ENCODE results near the gene MT1M.
A peak's percentile ranks its signal among the peaks of the same experiment; 100 is the strongest.
"Not testable (repeated sequence)": the region's sequence is repeated elsewhere in the genome, so short reads cannot be mapped to it uniquely, and the experiment has no call there.

The MT1M gene

DNA sequence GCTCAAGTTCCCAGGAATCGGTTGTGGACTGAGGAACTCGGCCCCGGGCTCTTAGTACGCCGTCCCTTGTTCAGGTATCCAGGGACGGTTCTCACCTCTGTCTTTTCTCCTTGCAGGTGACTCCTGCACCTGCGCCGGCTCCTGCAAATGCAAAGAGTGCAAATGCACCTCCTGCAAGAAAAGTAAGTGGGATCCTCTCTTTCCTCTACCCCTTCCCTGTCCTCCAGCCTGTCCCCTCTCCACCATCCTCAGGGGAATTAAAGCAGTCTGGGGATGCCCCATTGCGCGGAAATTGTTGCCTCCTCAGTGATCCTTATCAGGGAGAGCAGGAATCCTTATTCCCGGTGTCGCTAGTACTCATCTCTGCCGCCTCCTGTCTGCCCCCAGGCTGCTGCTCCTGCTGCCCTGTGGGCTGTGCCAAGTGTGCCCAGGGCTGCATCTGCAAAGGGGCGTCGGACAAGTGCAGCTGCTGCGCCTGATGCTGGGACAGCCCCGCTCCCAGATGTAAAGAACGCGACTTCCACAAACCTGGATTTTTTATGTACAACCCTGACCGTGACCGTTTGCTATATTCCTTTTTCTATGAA lies 23.5 kb upstream of the MT1M start:
- DNase-seq: no peak

- DNase-seq: peak; percentile 89
Observed at GRCh38 chr16:56609463-56609921, 23.0 kb upstream of the MT1M start.

DNA sequence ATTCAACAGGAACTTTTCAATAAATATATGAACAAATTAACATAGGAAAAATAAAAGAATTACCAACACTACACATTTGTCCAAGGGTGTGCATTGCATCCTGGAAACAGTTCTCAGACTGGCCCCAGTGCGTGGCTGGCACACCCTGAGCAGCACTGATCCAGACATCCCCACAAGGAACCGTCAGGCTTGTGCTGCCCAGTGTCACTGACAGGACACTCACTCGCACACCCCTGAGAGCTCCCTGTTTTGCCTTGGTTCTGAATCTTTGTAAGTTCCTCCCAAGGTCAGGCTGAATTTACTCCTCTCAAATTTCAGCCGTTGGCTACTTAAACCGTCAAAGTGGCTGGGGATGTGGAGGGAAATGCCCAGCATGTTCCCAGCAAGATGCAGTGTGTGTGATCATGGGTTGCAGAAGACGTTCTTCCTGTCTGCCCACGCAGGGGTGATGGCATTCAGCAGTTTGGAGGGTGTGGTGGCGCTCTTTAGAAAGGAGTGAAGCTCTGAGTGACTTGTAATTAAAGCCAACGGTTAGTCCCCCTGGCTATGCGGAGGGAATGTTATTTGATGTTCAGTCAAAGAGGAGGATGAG lies 22.3 kb upstream of the MT1M start:
- peak; percentile 63 for DNase-seq

- DNase-seq: peak; percentile 23
Observed at GRCh38 chr16:56610609-56611111, 21.8 kb upstream of the MT1M start.

- no peak for DNase-seq
Observed at GRCh38 chr16:56611281-56611833, 21.1 kb upstream of the MT1M start.

GRCh38 chr16:56613706-56614105 lies 18.8 kb upstream of the MT1M start:
- DNase-seq: no peak

DNA sequence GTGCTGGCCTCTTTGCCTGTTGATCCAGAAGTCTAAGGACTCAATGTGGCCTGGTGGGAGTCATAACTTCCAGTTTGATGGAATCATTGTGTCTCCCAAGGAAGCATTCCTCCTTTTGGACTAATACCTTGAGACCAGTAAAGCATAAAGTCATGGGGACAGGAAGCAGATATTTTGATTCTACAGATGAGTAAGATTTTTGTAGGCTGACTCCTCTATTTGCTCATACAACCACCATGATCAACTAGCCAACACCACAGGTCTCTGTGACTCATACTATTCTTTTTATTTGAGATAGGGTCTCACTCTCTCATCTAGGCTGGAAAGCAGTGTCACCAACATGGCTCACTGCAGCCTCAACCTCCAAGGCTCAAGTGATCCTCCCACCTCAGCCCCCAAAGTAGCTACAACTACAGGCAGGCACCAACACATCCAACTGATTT lies 17.9 kb upstream of the MT1M start:
- DNase-seq: peak; percentile 75

GRCh38 chr16:56615353-56615752 lies 17.1 kb upstream of the MT1M start:
- DNase-seq: peak; percentile 54

- DNase-seq: no peak
Observed at GRCh38 chr16:56616608-56617211, 15.7 kb upstream of the MT1M start.

DNA sequence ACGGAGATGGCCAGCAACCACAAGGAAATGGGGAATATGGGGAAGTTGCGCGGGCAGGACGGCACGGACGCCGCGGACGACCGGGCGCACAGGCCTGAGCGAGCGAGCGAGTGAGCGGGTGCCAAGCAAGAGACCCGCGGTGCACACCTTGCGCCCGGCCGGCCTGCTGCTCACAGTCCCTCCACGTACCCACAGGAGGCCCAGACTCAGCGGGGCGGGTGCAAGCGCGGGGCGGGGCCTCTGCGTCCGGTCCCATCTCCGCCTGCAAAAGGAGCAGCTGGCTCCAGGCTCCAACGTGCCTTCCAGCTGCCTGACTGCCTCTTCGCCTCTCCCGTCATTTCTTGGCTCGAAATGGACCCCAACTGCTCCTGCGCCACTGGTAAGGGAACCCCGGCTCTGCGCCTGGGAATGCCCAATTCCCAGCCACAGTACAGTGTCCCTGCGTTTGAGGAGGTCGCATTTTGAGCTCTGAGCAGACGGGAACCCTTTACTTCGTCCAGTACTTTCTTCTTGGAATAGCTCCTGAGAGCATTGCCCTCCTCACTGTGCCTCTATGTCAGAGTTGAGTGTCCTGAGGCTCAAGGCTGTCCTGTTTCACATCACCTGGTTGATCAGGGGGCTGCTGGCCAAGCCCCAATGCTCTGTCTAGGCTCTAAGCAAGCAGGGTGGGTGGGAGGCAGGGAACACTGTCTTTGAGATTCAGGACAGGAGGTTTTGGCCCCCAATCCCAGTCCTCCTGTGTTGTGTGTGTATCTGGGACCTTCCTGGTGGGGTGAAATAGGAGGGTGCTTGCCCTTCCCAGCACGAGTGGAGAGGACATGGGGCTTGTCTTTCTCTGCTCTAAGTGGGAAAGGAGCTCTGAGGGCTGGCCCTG lies 15.0 kb upstream of the MT1M start:
- DNase-seq: peak; percentile 40

GRCh38 chr16:56618138-56618537 lies 14.3 kb upstream of the MT1M start:
- no peak for DNase-seq

- no peak for DNase-seq
Observed at GRCh38 chr16:56620339-56620897, 12.0 kb upstream of the MT1M start.

- not testable (repeated sequence) for DNase-seq
Observed at GRCh38 chr16:56621665-56622445, 10.6 kb upstream of the MT1M start.

GRCh38 chr16:56623184-56623583 lies 9.3 kb upstream of the MT1M start:
- DNase-seq: not testable (repeated sequence)

- DNase-seq: no peak
Observed at GRCh38 chr16:56623637-56624036, 8.8 kb upstream of the MT1M start.

GRCh38 chr16:56625140-56625942 lies 7.1 kb upstream of the MT1M start, which contains the start of gene MT1E:
MT1E (plus strand) TSS chr16:56625781; CDS start chr16:56625852, 71 bp downstream.
- peak; percentile 86 for DNase-seq

DNA sequence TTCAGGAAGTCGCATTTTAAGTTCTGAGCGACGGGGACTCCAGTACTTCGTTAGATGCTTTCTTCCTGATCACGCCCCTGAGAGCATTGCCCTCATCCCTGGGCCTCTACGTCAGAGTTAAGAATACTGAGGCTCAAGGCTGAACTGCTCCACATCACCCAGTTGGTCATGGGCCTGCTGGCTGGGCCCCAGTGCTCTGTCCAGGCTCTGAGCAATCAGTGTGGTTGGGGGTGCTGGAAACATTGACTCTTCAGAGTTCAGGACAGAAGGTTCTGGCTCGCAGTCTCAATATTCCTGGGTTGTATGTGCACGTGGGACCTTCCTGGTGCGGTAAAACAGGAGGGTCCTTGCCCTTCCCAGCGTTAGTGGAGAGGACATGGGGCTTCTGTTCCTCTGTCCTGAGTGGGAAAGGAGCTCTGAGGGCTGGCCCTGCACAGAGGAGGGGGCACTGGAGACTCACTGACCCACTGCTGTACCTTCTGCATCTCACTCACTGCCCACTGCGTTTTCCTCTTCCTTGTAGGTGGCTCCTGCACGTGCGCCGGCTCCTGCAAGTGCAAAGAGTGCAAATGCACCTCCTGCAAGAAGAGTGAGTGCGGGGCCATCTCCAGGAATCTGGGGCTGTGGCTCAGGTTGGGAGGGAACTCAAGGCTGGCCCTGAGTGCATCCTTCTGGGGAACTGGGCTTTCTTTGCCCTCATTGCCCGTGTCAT lies 6.4 kb upstream of the MT1M start:
- DNase-seq: peak; percentile 63

DNA sequence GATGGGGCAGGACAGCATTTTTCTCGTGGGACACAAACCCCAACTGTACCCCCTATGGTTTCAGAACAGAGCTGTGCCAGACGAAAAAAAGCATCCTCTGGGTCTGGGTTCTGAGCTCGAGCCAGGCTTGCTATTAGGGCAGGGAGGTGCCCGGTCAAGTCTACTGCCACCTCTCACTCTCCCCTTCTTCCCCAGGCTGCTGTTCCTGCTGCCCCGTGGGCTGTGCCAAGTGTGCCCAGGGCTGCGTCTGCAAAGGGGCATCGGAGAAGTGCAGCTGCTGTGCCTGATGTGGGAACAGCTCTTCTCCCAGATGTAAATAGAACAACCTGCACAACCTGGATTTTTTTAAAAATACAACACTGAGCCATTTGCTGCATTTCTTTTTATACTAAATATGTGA lies 5.8 kb upstream of the MT1M start:
- DNase-seq: no peak

- no peak for DNase-seq
Observed at GRCh38 chr16:56628486-56629350, 3.7 kb upstream of the MT1M start.

Data from fibroblast of skin of scalp (primary cell).